ENCODE results near the gene FNDC3B.
A peak's percentile ranks its signal among the peaks of the same experiment; 100 is the strongest.
"Not testable (repeated sequence)": the region's sequence is repeated elsewhere in the genome, so short reads cannot be mapped to it uniquely, and the experiment has no call there.

The FNDC3B gene

GRCh38 chr3:172251211-172251610 lies 211.8 kb downstream of the FNDC3B start:
- no peaks in the 10 kb centered on the region for H3K9me3 ChIP-seq
- no peak overlapping the region for H3K27ac ChIP-seq
- H3K27me3 ChIP-seq = no peaks in the 10 kb centered on the region
- H3K4me3 ChIP-seq (ENCODE audit: low read depth in 1 of 2, low read length in 1 of 2) = no peak overlapping the region
- TF ChIP-seq, protein P1, sequence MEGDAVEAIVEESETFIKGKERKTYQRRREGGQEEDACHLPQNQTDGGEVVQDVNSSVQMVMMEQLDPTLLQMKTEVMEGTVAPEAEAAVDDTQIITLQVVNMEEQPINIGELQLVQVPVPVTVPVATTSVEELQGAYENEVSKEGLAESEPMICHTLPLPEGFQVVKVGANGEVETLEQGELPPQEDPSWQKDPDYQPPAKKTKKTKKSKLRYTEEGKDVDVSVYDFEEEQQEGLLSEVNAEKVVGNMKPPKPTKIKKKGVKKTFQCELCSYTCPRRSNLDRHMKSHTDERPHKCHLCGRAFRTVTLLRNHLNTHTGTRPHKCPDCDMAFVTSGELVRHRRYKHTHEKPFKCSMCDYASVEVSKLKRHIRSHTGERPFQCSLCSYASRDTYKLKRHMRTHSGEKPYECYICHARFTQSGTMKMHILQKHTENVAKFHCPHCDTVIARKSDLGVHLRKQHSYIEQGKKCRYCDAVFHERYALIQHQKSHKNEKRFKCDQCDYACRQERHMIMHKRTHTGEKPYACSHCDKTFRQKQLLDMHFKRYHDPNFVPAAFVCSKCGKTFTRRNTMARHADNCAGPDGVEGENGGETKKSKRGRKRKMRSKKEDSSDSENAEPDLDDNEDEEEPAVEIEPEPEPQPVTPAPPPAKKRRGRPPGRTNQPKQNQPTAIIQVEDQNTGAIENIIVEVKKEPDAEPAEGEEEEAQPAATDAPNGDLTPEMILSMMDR (IDR thresholded peaks at IDR 0.05) = no peak
- peaks cover 22% of the 10 kb centered on the region for H3K36me3 ChIP-seq
- peaks cover 8 to 9% of the 10 kb centered on the region in 2 experiments for H3K4me1 ChIP-seq (ENCODE audit: control insufficient read depth in 1 of 2, insufficient read depth in 1 of 2, low read depth in 1 of 2, low read length in 1 of 2)

GRCh38 chr3:172253200-172253599 lies 213.8 kb downstream of the FNDC3B start:
- no peak overlapping the region for H3K27ac ChIP-seq
- H3K36me3 ChIP-seq = peaks cover 17% of the 10 kb centered on the region
- H3K9me3 ChIP-seq = no peaks in the 10 kb centered on the region
- no peaks in the 10 kb centered on the region for H3K27me3 ChIP-seq
- TF ChIP-seq, protein P1 (IDR thresholded peaks at IDR 0.05) = no peak
- H3K4me1 ChIP-seq (ENCODE audit: control insufficient read depth in 1 of 2, insufficient read depth in 1 of 2, low read depth in 1 of 2, low read length in 1 of 2) = peaks cover 8 to 9% of the 10 kb centered on the region in 2 experiments
- H3K4me3 ChIP-seq (ENCODE audit: low read depth in 1 of 2, low read length in 1 of 2) = no peak overlapping the region

DNA sequence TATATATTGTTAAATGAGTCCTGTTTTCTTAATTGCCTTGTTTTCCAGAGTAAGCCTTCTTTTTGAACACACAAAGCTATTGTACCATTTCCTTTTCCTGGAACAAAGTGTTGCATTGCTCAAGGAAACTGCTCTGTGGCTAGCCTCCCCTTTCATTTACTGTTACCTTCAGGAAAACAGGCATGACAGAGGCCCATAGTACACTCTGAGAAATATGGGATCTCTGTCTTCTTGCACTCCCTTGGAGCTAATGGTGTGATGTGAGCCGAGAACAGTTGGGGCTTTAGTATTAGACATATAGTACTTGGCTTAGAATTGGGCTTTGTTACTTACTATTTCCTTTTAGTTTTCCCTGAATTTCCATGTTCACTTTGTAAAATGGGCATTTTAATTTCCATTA lies 215.2 kb downstream of the FNDC3B start:
- H3K36me3 ChIP-seq = peaks cover 22% of the 10 kb centered on the region
- H3K27ac ChIP-seq = no peak overlapping the region
- no peaks in the 10 kb centered on the region for H3K27me3 ChIP-seq
- TF ChIP-seq, protein P1 (IDR thresholded peaks at IDR 0.05) = no peak
- peaks cover 8 to 9% of the 10 kb centered on the region in 2 experiments for H3K4me1 ChIP-seq (ENCODE audit: control insufficient read depth in 1 of 2, insufficient read depth in 1 of 2, low read depth in 1 of 2, low read length in 1 of 2)
- no peaks in the 10 kb centered on the region for H3K9me3 ChIP-seq
- H3K4me3 ChIP-seq (ENCODE audit: low read depth in 1 of 2, low read length in 1 of 2) = no peak overlapping the region

GRCh38 chr3:172255321-172255720 lies 215.9 kb downstream of the FNDC3B start:
- not testable (repeated sequence) for H3K27ac ChIP-seq; H3K27me3 ChIP-seq; H3K9me3 ChIP-seq; H3K4me3 ChIP-seq (ENCODE audit: low read depth in 1 of 2, low read length in 1 of 2)
- H3K36me3 ChIP-seq = peaks cover 22% of the 10 kb centered on the region
- H3K4me1 ChIP-seq (ENCODE audit: control insufficient read depth in 1 of 2, insufficient read depth in 1 of 2, low read depth in 1 of 2, low read length in 1 of 2) = peaks cover 9 to 14% of the 10 kb centered on the region in 2 experiments

GRCh38 chr3:172256101-172256734 lies 216.8 kb downstream of the FNDC3B start:
- Histone ChIP-seq H3K27me3 (no peaks in the 10 kb centered on the region), H3K9me3 (no peaks in the 10 kb centered on the region), H3K4me1 (ENCODE audit: control insufficient read depth in 1 of 2, insufficient read depth in 1 of 2, low read depth in 1 of 2, low read length in 1 of 2) (peaks cover 18 to 23% of the 10 kb centered on the region in 2 experiments), H3K36me3 (peaks cover 23% of the 10 kb centered on the region), H3K27ac (peak overlapping the region; percentile 53), H3K4me3 (ENCODE audit: low read depth in 1 of 2, low read length in 1 of 2) (no peak overlapping the region)
- TF ChIP-seq, protein P1 (IDR thresholded peaks at IDR 0.05) = no peak

- no peak overlapping the region for H3K27ac ChIP-seq
- H3K4me3 ChIP-seq (ENCODE audit: low read depth in 1 of 2, low read length in 1 of 2) = no peak overlapping the region
- H3K4me1 ChIP-seq (ENCODE audit: control insufficient read depth in 1 of 2, insufficient read depth in 1 of 2, low read depth in 1 of 2, low read length in 1 of 2) = peaks cover 21 to 23% of the 10 kb centered on the region in 2 experiments
- H3K36me3 ChIP-seq = peaks cover 13% of the 10 kb centered on the region
- no peaks in the 10 kb centered on the region for H3K9me3 ChIP-seq
- H3K27me3 ChIP-seq = no peaks in the 10 kb centered on the region
- TF ChIP-seq, protein P1 (IDR thresholded peaks at IDR 0.05) = no peak
Measured at GRCh38 chr3:172257648-172258400, 218.4 kb downstream of the FNDC3B start.
